HG03469 (cell line): Measurements from ENCODE around the gene PAXIP1.
"Not testable (repeated sequence)": the region's sequence is repeated elsewhere in the genome, so short reads cannot be mapped to it uniquely, and the experiment has no call there.

ENCODE experiments used
- ATAC-seq: cut with Tn5 transposase; IDR thresholded peaks from one replicate; pipeline ENCODE4 v1.9.1; 2021; ENCODE audit warnings: mild to moderate bottlenecking, moderate library complexity, moderate number of reproducible peaks; ENCODE audit not compliant: unreplicated experiment

PAXIP1 gene, protein sequence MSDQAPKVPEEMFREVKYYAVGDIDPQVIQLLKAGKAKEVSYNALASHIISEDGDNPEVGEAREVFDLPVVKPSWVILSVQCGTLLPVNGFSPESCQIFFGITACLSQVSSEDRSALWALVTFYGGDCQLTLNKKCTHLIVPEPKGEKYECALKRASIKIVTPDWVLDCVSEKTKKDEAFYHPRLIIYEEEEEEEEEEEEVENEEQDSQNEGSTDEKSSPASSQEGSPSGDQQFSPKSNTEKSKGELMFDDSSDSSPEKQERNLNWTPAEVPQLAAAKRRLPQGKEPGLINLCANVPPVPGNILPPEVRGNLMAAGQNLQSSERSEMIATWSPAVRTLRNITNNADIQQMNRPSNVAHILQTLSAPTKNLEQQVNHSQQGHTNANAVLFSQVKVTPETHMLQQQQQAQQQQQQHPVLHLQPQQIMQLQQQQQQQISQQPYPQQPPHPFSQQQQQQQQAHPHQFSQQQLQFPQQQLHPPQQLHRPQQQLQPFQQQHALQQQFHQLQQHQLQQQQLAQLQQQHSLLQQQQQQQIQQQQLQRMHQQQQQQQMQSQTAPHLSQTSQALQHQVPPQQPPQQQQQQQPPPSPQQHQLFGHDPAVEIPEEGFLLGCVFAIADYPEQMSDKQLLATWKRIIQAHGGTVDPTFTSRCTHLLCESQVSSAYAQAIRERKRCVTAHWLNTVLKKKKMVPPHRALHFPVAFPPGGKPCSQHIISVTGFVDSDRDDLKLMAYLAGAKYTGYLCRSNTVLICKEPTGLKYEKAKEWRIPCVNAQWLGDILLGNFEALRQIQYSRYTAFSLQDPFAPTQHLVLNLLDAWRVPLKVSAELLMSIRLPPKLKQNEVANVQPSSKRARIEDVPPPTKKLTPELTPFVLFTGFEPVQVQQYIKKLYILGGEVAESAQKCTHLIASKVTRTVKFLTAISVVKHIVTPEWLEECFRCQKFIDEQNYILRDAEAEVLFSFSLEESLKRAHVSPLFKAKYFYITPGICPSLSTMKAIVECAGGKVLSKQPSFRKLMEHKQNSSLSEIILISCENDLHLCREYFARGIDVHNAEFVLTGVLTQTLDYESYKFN

DNA sequence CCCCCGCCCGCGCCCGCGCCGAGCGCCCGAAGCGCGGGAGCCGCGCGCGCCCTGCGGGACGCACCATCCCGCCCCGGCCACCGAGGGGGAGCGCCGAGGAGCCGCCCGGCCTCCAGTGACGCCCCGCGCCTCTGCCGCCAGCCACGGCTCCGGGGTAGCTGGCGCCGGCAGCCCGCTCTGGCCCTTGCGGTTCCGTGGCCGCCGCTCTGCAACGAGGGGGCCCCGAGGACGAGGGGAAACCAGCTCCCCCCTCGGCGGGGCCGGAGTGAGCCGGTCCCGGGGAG lies at the start of gene PAXIP1:
TSS of gene PAXIP1 (minus strand) at position 33 of the 284 bp plus-strand sequence. CDS start 195 bp downstream, outside the sequence.
- ATAC-seq = peak; percentile 36

- no peak for ATAC-seq
Observed at GRCh38 chr7:155051355-155051754, 48.4 kb upstream of the PAXIP1 start.

- no peak for ATAC-seq
Observed at GRCh38 chr7:155048006-155048405, 45.1 kb upstream of the PAXIP1 start.

DNA sequence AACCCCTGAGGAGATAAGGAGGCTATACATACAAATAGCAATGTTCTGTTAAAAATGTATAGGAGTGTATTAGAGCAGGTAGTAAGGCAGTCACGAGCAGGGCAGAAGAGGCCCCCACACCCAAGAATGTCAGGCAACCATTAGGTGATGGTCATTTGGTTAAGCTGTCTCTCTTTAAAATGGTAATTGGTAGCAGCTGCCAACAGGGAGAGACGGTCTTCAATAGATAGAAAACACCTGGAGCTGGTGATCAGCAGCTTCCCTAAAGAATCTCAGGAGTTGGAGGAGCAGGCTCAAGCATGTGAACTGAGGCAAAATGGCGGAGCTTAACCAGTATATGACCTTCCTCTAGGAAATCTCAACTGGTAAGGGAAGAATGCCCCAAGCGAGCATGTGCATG lies 40.8 kb upstream of the PAXIP1 start:
- no peak for ATAC-seq

DNA sequence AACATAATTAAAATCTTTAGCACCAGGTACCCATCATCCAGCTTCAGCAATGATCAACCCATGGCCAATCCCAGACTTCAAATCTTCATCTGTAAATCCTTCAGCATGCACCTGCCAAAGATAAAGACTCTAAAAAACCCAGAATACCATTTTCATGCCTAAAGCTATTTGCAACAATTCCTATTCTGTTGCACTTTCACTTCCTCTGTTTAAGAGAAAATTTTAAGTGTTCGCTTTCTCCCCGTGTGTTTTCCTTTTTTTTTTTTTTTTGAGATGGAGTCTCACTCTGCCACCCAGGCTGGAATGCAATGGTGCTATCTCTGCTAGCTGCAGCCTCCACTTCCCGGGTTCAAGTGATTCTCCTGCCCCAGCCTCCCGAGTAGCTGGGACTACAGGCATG lies 35.4 kb upstream of the PAXIP1 start:
- ATAC-seq = no peak

GRCh38 chr7:155034495-155034894 lies 31.6 kb upstream of the PAXIP1 start:
- ATAC-seq = not testable (repeated sequence)

- no peak for ATAC-seq
Observed at GRCh38 chr7:155032978-155033377, 30.1 kb upstream of the PAXIP1 start.

GRCh38 chr7:155027879-155028278 lies 25.0 kb upstream of the PAXIP1 start:
- ATAC-seq = no peak

GRCh38 chr7:155021699-155022145 lies 18.8 kb upstream of the PAXIP1 start:
- no peak for ATAC-seq

DNA sequence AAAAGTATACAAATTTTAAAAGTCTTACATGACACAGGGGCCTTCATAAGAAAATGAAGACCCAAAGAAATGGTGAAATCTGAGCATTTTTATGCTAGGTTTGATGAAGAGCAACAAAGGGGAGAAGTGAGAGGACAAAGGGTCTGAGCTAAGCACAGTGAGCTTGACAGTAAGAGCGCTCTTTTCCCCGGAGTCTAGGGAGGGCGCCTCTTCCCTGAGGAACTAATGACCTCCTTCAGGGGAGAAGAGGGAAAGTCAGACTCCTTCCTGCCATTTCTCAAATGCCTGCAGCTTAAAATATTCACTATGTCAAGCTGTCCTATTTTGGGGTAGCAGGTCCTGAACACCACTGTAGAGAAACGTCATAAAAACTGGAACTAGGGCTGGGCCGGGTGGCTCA lies 18.1 kb upstream of the PAXIP1 start:
- no peak for ATAC-seq

DNA sequence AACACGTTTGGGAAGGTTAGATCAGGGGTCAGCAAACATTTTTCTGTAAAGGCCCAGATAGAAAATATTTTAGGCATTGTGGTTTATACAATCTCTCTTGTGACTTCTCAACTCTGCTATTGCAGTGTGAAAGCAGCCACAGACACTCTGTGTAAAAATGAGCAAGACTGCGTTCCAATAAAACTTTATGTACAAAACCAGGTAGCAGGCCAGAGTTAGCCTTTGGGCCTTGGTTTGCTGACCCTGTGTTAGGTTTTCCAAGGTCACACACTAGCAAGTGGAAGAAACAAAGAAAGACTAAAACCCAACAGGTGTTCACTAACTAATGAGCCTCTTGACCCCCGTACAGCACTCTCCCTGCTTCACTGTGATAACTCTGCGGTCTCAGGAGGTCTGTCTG lies 14.9 kb upstream of the PAXIP1 start:
- ATAC-seq = no peak

GRCh38 chr7:155011086-155011485 lies 8.2 kb upstream of the PAXIP1 start:
- ATAC-seq = no peak

DNA sequence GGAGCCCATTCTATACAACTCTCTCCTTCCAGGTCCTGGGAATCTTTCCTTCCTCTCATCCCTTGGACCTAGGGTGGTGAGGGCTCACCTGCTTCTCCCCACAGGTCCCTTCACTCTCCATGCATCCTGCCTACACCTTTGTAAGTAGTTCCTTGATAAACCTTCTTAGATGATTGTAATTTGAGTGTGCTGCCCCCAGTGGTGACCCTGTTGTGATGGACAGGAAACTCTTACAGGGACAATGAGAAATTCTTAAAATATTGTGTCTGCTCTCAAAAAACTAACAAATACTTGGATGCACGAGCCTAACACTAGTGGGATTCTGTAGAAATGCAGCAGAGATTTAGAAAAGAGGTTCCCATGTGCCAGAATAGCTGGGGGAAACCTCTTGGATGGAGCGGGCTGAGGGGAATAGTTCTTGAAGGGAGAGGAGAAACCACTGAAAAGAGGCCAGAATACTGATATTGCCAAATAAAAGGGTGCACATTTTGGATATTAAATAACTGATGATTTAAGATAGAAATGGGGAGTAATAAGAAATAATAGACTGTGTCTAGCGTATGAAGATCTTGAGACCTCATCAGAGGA lies 6.7 kb upstream of the PAXIP1 start:
- no peak for ATAC-seq

DNA sequence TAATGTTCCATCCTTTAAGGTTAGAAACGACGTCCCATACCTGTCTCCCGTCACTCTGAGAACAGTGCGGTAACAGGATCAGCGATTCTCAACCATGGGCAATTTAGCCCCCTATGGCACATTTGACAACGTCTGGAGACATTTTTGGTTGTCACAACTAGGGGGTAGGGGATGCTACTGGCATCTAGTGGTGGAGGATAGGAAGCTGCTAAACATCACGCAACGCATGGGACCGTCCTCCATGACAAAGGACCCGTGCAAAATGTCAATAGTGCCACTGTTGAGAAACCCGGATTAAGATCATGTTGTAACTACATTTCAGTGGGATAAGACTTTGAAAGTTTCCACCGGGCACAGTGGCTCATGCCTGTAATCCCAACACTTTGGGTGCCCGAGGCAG lies 5.0 kb upstream of the PAXIP1 start:
- no peak for ATAC-seq

DNA sequence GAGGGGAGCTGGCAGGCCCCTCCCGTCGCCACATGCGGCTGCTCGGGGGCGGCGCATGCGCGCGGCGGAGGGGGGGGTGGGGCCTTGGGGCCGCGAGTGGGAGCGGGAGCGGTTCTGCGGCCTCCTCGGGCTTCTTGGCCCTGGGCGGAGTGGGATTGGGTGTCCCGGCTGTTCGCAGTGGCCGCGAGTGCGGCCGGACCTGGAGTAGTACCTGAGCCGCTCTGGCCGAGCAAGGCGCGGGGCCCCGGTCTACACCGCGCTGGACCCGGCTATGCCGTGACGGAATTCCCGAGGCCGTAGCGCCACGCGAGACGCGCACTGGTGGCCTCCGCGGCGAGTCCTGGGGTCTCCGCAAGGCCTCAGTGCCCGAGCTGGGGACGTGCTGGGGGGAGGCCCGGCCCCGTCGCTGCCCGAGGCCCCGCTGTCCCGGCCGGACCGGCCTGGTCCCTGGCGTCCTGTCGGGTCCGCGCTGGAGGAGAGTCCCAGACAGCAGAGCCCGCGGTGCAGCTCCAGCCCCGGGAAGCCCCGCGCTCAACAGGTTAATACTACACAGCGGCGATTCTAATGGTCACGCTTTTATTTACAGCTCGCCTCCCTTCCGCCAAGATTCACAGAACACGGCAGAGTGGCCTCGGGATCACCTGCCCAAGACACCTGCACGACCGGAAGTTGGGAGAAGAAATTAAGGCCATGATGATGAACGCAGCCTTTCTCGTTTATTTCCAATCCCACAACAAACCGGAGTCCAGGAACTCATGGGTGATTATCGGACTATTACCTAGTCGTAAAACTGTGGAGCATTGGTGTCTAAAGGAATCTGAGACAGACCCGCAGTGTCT lies 671 bp upstream of the PAXIP1 start:
- peak; percentile 39 for ATAC-seq

DNA sequence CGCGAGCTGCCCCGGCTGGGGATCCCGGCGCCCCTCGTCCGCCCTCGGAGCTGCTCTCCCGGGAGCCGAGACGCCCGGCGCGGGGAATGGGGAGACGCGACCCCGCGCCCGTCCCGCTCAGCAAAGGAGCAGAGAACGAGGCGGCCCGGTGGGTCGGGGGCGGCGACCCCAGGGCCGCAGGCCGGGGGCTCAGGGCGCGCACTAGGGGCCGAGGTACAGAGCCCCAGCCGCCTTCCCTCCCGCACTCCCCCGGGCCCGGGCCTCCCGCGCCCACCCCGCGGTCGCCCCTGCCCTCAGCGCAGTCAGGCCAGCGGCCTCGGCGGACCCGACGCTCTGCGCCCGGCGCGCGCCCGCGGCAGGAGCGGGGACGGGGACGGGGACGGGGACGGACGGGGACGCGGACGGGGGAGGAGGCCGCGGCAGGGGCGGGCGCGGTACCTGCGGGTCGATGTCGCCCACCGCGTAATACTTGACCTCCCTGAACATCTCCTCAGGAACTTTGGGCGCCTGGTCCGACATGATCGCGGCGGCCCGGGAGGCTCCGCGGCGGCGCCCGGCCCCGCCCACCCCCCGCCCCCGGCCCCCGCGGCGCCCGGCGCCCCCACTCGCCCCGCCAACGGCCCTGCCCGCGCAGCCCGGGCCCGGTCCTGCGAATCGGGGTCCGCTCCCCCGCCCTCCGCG lies 373 bp downstream of the PAXIP1 start:
- ATAC-seq = peak; percentile 22

DNA sequence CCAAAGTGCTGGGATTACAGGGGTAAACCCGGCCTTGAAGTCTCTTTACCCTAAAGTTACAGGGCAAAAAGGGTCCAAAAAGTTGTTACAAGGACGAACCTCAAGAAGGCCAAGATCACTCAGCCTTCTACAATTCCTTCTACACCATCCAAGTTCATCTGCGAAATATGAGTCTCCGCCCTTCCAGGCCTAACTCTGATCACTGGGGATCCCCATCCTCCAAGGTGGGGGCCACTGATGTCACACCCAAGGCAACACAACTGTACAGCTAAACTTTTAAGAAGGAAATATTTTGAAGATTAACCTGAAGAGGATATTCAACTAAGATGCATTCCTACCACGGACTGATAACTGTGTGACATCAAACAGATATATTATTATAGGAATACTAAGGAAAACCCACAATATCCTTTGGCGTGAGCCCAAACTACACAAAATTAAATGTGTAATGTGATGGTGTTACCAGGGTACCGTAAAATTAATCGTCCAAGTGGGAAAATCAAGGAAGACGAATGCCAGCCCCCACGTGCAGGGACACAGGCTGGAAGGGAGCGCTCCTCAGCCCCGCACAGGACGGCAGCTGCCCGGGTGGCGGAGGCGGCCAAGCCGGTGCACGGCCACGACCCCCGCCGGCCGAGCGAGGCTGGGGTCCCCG lies 1.0 kb downstream of the PAXIP1 start:
- ATAC-seq = peak; percentile 1

GRCh38 chr7:155000795-155001194 lies 2.1 kb downstream of the PAXIP1 start:
- no peak for ATAC-seq

- no peak for ATAC-seq
Observed at GRCh38 chr7:154998481-154998880, 4.4 kb downstream of the PAXIP1 start.
